Testis (tissue), 2 donors: Measurements from ENCODE around the gene VAPB.

Source experiments
- POLR2A ChIP-seq: fragments of 450-650 bp; IDR thresholded peaks from one replicate; pipeline ENCODE4 v1.6.1; 2017; ENCODE audit warnings: antibody characterized with exemption, mild to moderate bottlenecking, moderate library complexity
- TF ChIP-seq, protein P1 (sequence below), 3 experiments: fragments of 450-650 bp in 2 of 3; fragments of 200-600 bp in 1 of 3; sonication (generic) in 1 of 3; IDR thresholded peaks; one replicate each; pipeline ENCODE4 v1.5.1; 2016 to 2019; ENCODE audit warnings: antibody characterized with exemption in 3 of 3, mild to moderate bottlenecking in 2 of 3, moderate library complexity in 1 of 3

DNA sequence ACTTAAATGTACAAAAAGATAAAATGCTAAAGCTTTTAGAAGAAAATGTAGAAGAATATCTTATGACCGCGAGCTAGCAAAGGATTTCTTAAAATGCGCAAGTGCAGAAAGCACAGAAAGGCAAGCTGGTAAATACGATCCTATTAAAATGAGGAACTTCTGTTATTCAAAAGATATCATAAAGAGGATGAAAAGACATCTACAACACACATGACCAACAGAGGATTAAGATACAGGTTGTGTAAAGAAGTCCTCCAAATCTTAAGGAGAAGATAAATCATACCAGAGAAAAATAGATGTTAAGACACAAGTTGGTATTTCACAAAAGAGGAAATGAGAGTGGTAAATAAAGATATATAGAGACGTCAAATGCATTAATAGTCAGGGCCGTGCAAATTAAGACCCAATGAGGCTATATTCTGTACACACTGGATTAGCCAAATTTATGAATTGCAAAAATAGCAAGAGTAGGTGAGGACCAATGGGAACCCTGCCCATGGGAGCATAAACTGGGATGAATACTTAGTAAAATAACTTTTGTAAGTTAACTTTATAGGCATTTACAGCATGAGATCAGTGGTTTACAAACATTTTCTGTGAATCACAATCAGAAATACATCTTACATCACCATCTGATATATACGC is 103.2 kb downstream of the VAPB start:
- TF ChIP-seq, protein P1, sequence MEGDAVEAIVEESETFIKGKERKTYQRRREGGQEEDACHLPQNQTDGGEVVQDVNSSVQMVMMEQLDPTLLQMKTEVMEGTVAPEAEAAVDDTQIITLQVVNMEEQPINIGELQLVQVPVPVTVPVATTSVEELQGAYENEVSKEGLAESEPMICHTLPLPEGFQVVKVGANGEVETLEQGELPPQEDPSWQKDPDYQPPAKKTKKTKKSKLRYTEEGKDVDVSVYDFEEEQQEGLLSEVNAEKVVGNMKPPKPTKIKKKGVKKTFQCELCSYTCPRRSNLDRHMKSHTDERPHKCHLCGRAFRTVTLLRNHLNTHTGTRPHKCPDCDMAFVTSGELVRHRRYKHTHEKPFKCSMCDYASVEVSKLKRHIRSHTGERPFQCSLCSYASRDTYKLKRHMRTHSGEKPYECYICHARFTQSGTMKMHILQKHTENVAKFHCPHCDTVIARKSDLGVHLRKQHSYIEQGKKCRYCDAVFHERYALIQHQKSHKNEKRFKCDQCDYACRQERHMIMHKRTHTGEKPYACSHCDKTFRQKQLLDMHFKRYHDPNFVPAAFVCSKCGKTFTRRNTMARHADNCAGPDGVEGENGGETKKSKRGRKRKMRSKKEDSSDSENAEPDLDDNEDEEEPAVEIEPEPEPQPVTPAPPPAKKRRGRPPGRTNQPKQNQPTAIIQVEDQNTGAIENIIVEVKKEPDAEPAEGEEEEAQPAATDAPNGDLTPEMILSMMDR (IDR thresholded peaks at IDR 0.05), result no peak
- TF ChIP-seq POLR2A, result no peak
